NT2/D1 (cell line): ENCODE measurements around the gene APOBEC3H.
"Not testable (repeated sequence)": the region's sequence is repeated elsewhere in the genome, so short reads cannot be mapped to it uniquely, and the experiment has no call there.

Source experiments
- DNase-seq: peaks from one replicate; pipeline ENCODE4 v3.0.0-alpha.2; 2011; ENCODE audit warnings: low read depth, low spot score
- H3K27me3 ChIP-seq: 2 replicates; pipeline ENCODE4 v1.6.0; 2011; ENCODE audit warnings: mild to moderate bottlenecking; ENCODE audit not compliant: insufficient read length, insufficient read depth
- H3K36me3 ChIP-seq: 2 replicates; pipeline ENCODE4 v1.6.1; 2011; ENCODE audit warnings: mild to moderate bottlenecking, low read length, mixed read lengths; ENCODE audit not compliant: insufficient read depth, insufficient read length
- H3K4me1 ChIP-seq: 2 replicates; pipeline ENCODE4 v1.5.1; 2011; ENCODE audit not compliant: insufficient read depth, insufficient read length
- H3K4me3 ChIP-seq: 2 replicates; pipeline ENCODE4 v1.5.1; 2011; ENCODE audit warnings: low read depth; ENCODE audit not compliant: insufficient read length
- H3K9ac ChIP-seq: 2 replicates; pipeline ENCODE4 v1.6.0; 2011; ENCODE audit warnings: low read depth; ENCODE audit not compliant: insufficient read length
- H3K9me3 ChIP-seq: 2 replicates; pipeline ENCODE4 v1.5.1; 2011; ENCODE audit warnings: mild to moderate bottlenecking, low read length; ENCODE audit not compliant: insufficient read depth
- SUZ12 ChIP-seq: IDR thresholded peaks from 2 replicates; pipeline ENCODE4 v1.6.1; 2011; ENCODE audit not compliant: insufficient read length, insufficient read depth; ENCODE audit errors: extremely low read depth
- YY1 ChIP-seq: IDR thresholded peaks from 2 replicates; pipeline ENCODE4 v1.6.1; 2011; ENCODE audit not compliant: insufficient read length, insufficient read depth
- ZNF274 ChIP-seq: IDR thresholded peaks from 2 replicates; pipeline ENCODE4 v1.6.1; 2011; ENCODE audit warnings: mild to moderate bottlenecking, low read depth, low read length

The APOBEC3H gene

DNA sequence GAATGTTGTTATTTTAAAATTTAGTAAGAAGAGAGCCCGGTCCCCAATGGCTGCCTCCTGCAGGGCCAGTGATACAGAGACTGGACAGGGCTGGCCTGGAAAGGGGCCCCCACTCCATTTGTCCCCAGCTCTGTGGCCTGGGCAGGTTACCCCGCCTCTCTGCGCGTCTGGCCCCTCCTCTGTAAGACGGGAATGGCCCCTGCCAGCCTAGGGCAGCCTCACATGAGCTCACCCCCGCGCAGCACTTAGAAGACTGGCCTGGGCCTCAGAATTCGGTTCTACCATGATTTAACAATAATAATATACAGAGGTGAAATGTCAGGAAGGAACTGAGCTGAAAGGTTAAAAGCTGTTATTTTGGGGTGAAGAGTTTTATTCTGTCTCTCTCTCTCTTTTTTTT lies 18.7 kb upstream of the APOBEC3H start:
- TF ChIP-seq YY1 (no peak), ZNF274 (no peak)
- no peak overlapping the region for H3K9ac ChIP-seq
- DNase-seq: no peak

DNA sequence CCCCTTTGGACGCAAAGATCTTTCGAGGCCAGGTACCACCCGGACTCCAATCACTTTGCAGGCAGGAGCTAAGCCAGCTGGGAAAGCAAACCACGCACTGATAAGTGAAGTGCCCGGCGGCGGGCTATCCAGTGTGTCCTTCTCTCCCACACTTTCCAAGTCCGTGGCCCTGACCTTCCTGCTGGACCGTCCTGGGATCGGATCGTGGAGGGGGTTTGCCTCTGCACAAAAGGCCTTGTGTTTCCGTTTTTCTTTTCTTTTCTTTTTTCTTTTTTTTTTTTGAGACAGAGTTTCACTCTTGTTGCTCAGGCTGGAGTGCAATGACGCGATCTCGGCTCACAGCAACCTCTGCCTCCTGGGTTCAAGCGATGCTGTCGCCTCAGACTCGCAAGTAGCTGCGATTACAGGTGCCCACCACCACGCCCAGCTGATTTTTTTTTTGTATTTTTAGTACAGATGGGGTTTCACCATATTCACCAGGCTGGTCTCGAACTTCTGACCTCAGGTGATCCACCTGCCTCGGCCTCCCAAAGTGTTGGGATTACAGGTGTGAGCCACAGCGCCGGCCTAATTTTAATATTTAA lies 17.9 kb upstream of the APOBEC3H start:
- H3K36me3 ChIP-seq, H3K9ac ChIP-seq, H3K4me1 ChIP-seq, H3K27me3 ChIP-seq, H3K4me3 ChIP-seq, DNase-seq, H3K9me3 ChIP-seq: not testable (repeated sequence)

More for the DNA sequence above, 18.7 kb upstream of the APOBEC3H start:
- no peaks in the 10 kb centered on the region for H3K36me3 ChIP-seq
- H3K4me1 ChIP-seq: no peaks in the 10 kb centered on the region
- H3K27me3 ChIP-seq: peaks cover 7% of the 10 kb centered on the region
- H3K4me3 ChIP-seq: no peak overlapping the region
- no peaks in the 10 kb centered on the region for H3K9me3 ChIP-seq

DNA sequence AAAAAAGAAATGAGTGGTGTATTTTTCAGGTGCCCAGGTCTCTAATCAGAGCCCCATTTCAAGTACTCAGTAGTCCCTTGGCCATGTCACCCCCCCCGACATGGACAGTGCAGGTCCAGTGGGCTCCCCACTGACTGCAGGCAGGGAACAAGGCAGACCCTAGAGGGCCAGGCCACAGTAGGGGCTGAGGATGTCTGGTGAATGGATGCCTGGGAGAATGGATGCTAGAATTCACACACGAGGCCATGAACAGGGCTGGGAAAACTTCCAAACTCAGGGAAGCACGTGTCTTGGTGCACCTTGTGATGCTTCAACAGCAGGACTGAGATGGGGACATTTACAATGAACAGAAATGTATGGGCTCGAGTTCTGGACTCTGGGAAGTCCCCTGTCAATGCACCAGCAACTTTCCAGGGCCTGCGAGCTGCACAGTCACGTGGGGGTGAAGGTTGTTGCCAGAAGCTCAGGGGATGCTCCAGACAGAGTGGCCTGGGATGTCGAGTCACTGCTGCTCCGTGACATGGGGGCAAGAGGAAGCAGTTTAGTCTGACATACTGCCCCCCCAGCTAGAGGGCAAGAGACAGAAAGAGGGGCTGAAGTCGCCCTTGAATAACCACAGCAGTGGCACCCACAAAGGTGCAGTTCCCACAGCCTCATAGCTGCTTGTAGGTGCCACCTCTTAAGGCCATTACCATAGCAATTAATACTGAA lies 16.8 kb upstream of the APOBEC3H start:
- H3K36me3 ChIP-seq: no peaks in the 10 kb centered on the region
- H3K4me3 ChIP-seq: no peak overlapping the region
- DNase-seq: no peak
- H3K9me3 ChIP-seq: no peaks in the 10 kb centered on the region
- TF ChIP-seq YY1 (no peak), ZNF274 (no peak), SUZ12 (no peak)
- H3K27me3 ChIP-seq: peaks cover 4% of the 10 kb centered on the region
- no peaks in the 10 kb centered on the region for H3K4me1 ChIP-seq
- no peak overlapping the region for H3K9ac ChIP-seq

DNA sequence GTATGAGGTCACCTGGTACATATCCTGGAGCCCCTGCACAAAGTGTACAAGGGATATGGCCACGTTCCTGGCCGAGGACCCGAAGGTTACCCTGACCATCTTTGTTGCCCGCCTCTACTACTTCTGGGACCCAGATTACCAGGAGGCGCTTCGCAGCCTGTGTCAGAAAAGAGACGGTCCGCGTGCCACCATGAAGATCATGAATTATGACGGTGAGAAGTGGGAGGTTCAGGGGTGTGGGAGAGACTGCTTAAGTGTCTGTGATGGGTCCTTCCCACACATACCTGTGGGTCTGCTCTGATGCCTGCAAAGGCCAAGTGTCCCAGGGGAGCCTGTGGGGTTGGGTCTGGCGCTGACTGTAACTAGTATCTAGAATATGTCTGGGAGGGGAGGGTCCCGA lies 16.0 kb upstream of the APOBEC3H start:
- Histone ChIP-seq H3K4me1 (no peaks in the 10 kb centered on the region), H3K36me3 (no peaks in the 10 kb centered on the region), H3K27me3 (no peaks in the 10 kb centered on the region), H3K4me3 (no peak overlapping the region), H3K9me3 (no peaks in the 10 kb centered on the region), H3K9ac (no peak overlapping the region)
- DNase-seq: no peak
- TF ChIP-seq SUZ12: no peak
- no peak for TF ChIP-seq YY1
- no peak for TF ChIP-seq ZNF274

DNA sequence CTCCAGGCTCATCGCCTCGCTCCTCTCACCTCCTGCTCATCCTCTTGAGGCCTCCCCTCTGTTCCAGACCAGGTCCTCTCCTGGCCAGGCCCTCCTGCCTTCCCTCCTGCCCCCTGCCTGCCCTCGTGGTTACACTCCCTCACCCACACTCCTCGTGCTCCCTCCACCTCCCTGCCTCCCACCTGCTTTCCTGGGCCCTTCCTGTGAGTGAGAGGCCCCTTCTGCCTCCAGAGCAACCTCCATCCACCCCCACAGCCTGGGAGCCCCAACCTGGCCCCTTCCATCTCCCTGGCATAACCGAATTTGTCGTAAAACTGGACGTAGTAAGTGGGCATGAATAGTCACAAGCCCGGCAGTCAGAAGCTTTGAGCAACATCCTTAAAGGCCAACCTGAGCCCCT lies 15.4 kb upstream of the APOBEC3H start:
- DNase-seq: no peak
- Histone ChIP-seq H3K4me3 (no peak overlapping the region), H3K27me3 (no peaks in the 10 kb centered on the region), H3K9ac (no peak overlapping the region), H3K36me3 (no peaks in the 10 kb centered on the region), H3K4me1 (no peaks in the 10 kb centered on the region), H3K9me3 (no peaks in the 10 kb centered on the region)
- TF ChIP-seq ZNF274 (no peak), YY1 (no peak), SUZ12 (no peak)

DNA sequence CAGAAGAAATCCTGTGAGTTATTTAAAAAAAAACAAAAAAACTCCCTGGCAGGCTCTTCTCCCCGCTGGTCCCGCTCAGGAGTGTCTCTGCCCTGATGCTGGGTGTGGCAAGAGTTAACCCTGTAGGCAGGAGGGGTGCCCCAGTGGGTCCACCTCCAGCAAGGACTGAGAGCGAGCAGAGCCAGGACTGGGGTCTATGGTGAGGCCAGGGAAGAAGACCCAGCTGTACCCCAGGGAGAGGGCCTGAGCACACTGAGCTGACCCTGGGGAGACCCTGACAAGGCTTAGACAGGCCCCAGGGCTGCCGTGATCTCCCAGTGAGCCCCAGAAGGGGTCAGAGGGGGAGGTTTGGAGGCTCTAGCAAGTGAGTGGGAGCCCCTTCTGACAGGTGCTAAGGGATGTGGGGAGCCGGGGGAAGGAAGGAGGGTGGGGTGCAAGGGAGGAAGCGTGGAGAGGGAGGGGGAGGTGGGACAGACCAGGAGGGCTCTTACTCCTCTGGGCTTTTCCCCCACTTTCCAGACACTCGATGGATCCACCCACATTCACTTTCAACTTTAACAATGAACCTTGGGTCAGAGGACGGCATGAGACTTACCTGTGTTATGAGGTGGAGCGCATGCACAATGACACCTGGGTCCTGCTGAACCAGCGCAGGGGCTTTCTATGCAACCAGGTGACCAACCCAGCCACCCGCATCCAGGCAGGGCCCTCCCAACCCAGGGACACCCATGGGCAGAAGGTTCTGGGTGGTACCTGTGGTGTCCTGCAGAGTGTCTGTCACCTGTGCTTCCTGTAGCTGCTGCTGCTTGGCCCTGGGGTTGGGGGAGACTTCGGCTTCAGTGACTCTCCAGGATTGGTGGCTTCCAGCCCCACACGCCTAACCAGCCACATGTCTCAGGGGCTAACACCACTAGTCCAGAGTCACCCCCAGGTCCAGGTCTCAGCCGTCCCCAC lies 13.6 kb upstream of the APOBEC3H start:
- Histone ChIP-seq H3K9ac (no peak overlapping the region), H3K9me3 (no peaks in the 10 kb centered on the region), H3K27me3 (no peaks in the 10 kb centered on the region), H3K4me3 (no peak overlapping the region), H3K36me3 (no peaks in the 10 kb centered on the region), H3K4me1 (peaks cover 2% of the 10 kb centered on the region)
- TF ChIP-seq YY1 (no peak), SUZ12 (no peak), ZNF274 (no peak)
- no peak for DNase-seq

DNA sequence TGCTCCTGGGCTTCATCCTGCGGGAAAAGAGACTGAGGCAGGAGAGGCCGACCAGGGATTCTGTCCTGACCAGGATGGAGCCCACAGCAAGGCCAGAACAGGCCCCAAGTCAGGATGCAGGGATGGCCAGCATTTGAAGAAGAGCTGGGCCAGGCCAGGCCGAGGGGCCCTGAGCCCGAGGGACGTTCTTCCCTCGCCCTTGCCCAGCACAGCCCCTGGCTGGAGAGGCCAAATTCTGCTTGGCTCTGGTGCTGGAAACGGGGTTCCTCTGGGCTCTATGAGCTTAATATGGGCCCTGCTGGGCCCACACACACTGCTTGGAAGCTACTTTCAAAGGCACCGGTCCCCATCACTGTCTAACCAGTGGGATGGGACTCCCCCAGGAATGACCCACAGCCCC lies 12.4 kb upstream of the APOBEC3H start:
- no peaks in the 10 kb centered on the region for H3K9me3 ChIP-seq
- H3K27me3 ChIP-seq: no peaks in the 10 kb centered on the region
- H3K4me3 ChIP-seq: no peak overlapping the region
- no peak for DNase-seq
- no peak overlapping the region for H3K9ac ChIP-seq
- H3K4me1 ChIP-seq: peaks cover 4% of the 10 kb centered on the region
- H3K36me3 ChIP-seq: no peaks in the 10 kb centered on the region
- TF ChIP-seq ZNF274 (no peak), YY1 (no peak), SUZ12 (no peak)
